Measurements from ENCODE around the gene CDCA8.

- TF ChIP-seq RAD21 (IDR thresholded peaks at IDR 0.05 in 1 of 2, conservative IDR thresholded peaks at IDR 0.05 in 1 of 2; ENCODE audit: low read depth in 2 of 2, low read length in 2 of 2), result no peak
- TF ChIP-seq BRCA1 (IDR thresholded peaks at IDR 0.05; ENCODE audit: low read depth, low read length), result no peak
- TF ChIP-seq CTCF (IDR thresholded peaks at IDR 0.05; ENCODE audit: control extremely low read depth in 1 of 3, insufficient read depth in 1 of 3, low read depth in 1 of 3, low read length in 3 of 3), result no peak
- TF ChIP-seq POLR2A (IDR thresholded peaks at IDR 0.05; ENCODE audit: control extremely low read depth in 1 of 2, low read depth in 2 of 2, low read length in 2 of 2), result no peak
- no peak for TF ChIP-seq EGR1 (IDR thresholded peaks at IDR 0.05; ENCODE audit: borderline replicate concordance, low read depth, low read length)
- TF ChIP-seq CHD2 (IDR thresholded peaks at IDR 0.05; ENCODE audit: low read length), result no peak
- no peak for TF ChIP-seq GABPA (IDR thresholded peaks at IDR 0.05; ENCODE audit: borderline replicate concordance, insufficient read depth, low read length)
- no peak for TF ChIP-seq SP1 (IDR thresholded peaks at IDR 0.05; ENCODE audit: low read depth, low read length)
- no peak for TF ChIP-seq TEAD4 (IDR thresholded peaks at IDR 0.05; ENCODE audit: low read depth, low read length)
- TF ChIP-seq MAX (IDR thresholded peaks at IDR 0.05), result no peak
- TF ChIP-seq SIRT6 (IDR thresholded peaks at IDR 0.05; ENCODE audit: low read length), result no peak
- TF ChIP-seq TAF1 (IDR thresholded peaks at IDR 0.05; ENCODE audit: low read depth, low read length), result no peak
Measured at GRCh38 chr1:37714226-37714625, 21.9 kb downstream of the CDCA8 start.

Data from H1 (cell line).